Kidney capillary endothelial cell (primary cell): Measurements from ENCODE around the gene PGR.

ENCODE experiments used
- DNase-seq: peaks from one replicate; pipeline ENCODE4 v3.0.0-alpha.2; 2018; ENCODE audit warnings: low spot score

Gene PGR

DNA sequence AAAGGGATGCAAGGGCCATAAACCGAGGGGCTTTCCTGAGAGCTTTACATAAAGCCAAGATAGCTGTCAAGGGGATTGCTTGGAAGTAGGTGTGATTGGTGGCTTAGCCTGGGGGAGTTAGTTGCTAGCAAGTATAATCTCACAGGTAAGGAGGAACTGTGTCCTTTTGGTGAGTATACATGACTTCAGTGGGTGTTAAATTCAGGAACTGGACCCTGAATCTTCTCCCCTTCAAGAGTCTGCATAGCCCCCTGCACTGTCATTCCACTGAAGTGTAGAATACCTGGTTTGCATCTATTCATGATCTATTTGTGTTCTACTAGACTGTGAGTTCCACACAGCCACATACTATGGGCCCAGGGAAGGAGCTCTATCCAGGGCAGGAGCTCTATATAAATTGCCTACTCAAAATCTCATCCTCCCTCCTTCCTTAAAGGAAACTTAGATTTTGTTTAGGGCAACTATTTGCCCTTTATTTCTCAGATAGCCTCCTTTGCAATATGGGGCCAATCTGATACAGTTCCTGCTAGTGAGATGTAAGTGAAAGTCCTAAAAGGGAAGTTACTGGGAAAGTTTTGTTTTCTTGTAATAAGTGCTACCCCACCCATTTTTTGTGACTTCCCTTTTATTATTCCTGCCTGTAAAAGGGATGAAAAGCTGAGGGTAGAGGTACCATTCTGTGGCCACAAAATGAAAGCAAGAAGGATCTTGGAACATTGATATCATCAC lies 120.5 kb downstream of the PGR start:
- no peak for DNase-seq

DNA sequence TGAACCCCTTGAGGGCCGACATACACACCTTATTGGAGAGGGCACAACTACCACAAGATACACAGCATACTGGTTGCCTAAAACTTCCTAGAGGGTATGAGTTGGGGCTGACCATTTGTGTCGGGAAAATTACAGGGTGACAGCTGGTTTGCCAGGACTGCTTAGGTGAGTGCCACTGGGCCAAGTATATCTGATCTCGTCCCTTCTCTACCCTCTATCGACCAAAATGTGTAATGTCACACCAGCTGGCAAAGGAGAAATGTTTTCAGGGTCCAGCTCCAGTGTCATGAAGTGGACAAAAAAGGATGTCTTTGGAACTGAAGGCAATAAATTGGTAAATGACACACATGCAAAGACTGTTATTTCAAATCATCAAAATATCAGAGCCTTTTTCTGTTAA lies 126.1 kb downstream of the PGR start:
- no peak for DNase-seq

DNA sequence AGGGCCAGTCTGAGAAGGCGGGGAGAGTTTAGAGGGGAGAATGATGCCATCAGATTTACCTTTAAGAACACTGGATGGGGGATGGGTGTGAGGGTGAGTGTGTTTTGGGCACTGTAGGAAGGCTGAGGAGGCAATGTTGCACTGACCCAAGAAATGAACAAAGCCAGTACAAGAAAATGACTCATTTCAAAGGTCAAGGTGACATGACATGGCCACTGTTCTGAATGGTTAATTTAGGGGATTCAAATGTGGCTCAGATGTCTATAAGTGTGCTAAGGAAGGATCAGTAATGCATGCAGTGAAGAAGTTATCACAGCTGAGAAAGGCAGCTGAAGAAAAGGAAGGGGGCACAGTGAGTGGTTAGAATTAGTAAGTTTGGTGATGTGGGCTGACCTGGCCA lies 129.9 kb downstream of the PGR start:
- DNase-seq, result no peak

DNA sequence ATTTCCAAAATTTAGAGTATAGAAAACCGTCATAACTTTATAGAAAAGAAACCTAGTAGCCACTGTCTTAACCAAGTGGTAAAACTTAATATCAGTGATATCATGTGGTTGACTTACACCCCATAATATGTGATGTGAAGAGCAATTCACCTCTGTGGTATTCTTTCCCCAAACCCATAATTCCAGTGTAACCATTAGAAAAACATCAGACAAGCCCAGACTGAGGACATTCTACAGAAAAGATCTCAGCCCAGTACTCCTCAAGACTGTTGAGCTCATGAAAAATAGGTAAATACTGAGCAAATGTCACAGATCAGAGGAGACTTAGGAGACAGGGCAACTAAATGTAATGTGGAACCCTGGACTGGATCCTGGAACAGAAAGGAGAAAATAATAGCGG lies 134.6 kb downstream of the PGR start:
- no peak for DNase-seq

DNA sequence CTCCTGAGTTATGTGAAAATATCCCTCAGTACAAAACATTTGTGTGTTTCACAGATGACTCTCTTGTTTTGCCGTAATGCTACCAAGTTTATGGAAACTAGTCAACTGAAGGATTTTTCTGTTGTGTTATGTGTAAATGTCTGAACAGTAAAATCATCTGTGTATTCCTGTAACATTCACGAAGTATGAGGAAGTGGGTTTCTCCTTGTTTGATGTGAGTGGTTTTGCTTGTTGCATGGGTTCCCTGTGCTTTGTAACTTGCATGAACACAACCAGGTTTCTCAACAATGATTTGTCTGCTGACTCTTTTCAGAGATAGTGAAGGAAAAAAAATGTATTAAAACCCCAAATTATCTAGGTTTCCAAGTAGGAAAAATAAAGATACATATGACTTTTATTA lies 138.1 kb downstream of the PGR start:
- no peak for DNase-seq

DNA sequence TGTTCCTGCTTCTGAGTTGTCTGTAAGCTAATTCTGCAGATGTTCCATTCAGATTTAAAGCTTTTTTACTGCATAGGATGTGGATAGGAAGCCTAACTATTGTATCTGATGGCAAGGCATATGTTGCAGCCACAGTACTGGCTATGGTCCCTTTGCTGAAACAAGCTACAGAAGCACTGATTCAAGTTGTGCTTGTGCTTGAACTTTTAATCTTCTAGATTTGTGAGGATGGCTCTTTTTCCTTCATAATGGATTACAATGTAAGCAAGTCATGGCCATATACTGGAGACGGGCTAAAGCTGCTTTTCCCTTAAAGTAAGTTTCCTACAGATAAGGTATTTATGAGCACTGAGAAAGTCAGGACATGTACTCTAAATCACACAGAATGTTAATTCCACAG lies 138.7 kb downstream of the PGR start:
- DNase-seq, result no peak

DNA sequence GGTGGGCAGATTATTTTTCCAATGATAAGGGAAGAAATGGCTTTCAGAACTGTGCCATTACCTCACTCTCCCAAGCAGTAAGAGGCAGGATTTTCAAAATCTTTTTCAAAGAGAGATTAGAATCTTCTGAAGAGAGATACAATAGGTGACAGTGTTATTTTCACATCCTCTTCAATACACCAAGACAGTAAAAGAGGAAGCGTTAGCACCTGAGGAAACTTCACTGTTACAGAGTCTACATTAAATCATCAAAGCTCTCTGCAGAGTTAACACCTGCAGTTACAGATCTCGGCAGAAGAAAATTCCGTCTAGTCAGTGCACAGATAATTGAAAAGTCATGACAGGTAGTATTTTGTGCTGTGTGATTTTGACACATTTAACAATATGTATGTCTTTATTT lies 144.9 kb downstream of the PGR start:
- DNase-seq, result no peak

DNA sequence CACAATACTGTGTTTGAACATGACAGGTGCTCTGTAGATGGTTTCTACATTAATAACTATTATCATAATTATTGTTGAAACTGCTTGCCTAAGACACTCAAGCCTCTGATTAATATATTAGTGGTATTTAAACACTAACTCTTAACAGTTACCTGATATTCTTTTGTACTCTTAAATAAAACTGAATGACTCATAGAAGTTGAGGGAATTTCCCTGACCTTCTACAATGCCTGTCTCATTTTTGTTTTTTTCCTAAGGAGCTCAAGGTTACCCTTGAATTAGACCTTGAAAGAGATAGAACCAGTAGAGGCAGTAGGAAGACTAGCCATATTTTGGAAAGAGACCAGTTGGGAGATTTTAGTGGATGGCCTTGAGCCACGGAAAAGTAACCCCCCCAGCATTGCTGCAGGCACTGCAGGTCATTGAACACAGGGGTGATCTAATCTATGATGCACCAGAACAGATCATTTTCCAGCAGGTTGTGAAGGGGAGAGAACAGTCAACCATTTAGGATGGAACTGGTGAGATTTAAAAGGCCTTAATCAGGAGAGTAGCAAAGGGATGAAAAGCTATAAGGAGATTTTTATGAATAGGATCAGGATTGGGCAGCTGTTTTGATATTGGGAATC lies 148.3 kb downstream of the PGR start:
- no peak for DNase-seq

DNA sequence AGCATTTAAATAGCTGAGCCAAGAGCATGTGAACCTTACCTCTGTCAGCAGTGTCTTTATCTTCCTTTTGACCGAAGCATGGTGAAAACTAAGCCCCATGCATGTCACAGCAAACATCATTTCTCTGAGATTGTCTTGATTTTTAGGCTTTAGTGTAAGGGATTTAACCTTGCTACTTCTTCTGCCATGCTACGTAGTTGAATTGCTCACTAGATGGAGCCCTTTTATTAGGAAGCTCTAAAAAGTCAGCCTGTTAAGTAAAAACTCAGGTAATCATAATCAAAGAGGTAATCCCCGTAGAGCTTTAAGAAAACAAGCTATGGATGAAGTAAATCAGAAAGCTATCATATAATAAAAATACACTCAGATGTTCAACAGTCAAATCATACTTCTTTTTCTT lies 149.5 kb downstream of the PGR start:
- DNase-seq, result no peak
